GM12801 (cell line): ENCODE data around the gene MAMLD1.

Source experiments
- CTCF ChIP-seq: IDR thresholded peaks from one replicate; pipeline ENCODE4 v1.5.1; 2011; ENCODE audit warnings: control low read depth; ENCODE audit not compliant: insufficient read length; ENCODE audit errors: extremely low read depth

MAMLD1 gene

GRCh38 chrX:150537851-150538250, 174.7 kb downstream of the MAMLD1 start:
- TF ChIP-seq CTCF = no peak

- no peak for TF ChIP-seq CTCF
Measured at GRCh38 chrX:150540965-150541364, 177.8 kb downstream of the MAMLD1 start.

- TF ChIP-seq CTCF = no peak
Measured at GRCh38 chrX:150542846-150543229, 179.7 kb downstream of the MAMLD1 start.

GRCh38 chrX:150543230-150544155, 180.4 kb downstream of the MAMLD1 start:
- TF ChIP-seq CTCF = no peak

GRCh38 chrX:150544222-150544787, 181.2 kb downstream of the MAMLD1 start:
- TF ChIP-seq CTCF = no peak

GRCh38 chrX:150544835-150545770, 182.0 kb downstream of the MAMLD1 start:
- no peak for TF ChIP-seq CTCF

- no peak for TF ChIP-seq CTCF
Measured at GRCh38 chrX:150546711-150547153, 183.6 kb downstream of the MAMLD1 start.
